22Rv1 (cell line): ENCODE results near the gene PRUNE1.

Source experiments
- CTCF ChIP-seq: fragments of 450-650 bp; IDR thresholded peaks from 2 replicates; pipeline ENCODE4 v1.5.1; 2017; ENCODE audit warnings: mild to moderate bottlenecking
- ZFX ChIP-seq: fragments of 450-650 bp; IDR thresholded peaks from 2 replicates; pipeline ENCODE4 v1.6.1; 2017; ENCODE audit warnings: antibody characterized with exemption, borderline replicate concordance

GRCh38 chr1:150966011-150966410 is 42.2 kb upstream of the PRUNE1 start:
- TF ChIP-seq CTCF (no peak), ZFX (no peak)
